Testis (tissue), 2 donors: ENCODE data around the gene PEX26.

ENCODE experiments used
- CTCF ChIP-seq, 3 experiments: fragments of 450-650 bp in 2 of 3; fragments of 200-600 bp in 1 of 3; sonication (generic) in 1 of 3; IDR thresholded peaks; one replicate each; pipeline ENCODE4 v1.5.1; 2016 to 2019; ENCODE audit warnings: antibody characterized with exemption in 3 of 3, mild to moderate bottlenecking in 2 of 3, moderate library complexity in 1 of 3
- POLR2A ChIP-seq: fragments of 450-650 bp; IDR thresholded peaks from one replicate; pipeline ENCODE4 v1.6.1; 2017; ENCODE audit warnings: antibody characterized with exemption, mild to moderate bottlenecking, moderate library complexity

DNA sequence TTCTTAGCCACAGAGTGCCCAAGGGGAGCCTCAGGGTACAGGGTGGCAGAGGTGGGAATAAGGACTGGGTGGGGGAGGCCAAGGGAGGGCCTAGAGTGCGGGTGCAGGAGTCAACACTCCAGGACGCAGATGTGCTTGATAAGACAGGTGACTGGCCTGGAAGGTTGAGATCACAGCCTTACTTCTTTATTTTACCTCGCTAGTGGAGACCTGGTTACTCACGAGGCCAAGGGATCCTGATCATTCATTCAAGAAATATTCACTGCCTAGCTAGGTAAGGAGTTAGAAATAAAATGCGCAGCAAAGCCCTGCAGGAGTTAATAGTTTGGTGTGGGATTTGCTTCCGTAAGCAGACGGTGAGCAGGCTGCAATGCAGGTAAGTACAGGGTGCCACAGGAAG, 13.2 kb upstream of the PEX26 start:
- TF ChIP-seq CTCF (IDR thresholded peaks at IDR 0.05) (no peak), POLR2A (no peak)
